OCI-LY1 (cell line): ENCODE measurements around the gene C20orf144.

Experiments used
- H2AFZ ChIP-seq: fragments of 200-600 bp; sonication (generic), shearing (Covaris generic); 2 replicates; pipeline ENCODE4 v1.6.0; 2014; ENCODE audit warnings: antibody characterized with exemption, mild to moderate bottlenecking, low read length
- H3F3A ChIP-seq: fragments of 200-600 bp; sonication (generic), shearing (Covaris generic); 2 replicates; pipeline ENCODE4 v1.6.0; 2014; ENCODE audit warnings: mild to moderate bottlenecking, antibody characterized with exemption, low read length, moderate library complexity; ENCODE audit not compliant: insufficient read depth
- H3K27ac ChIP-seq: fragments of 200-600 bp; sonication (generic); 2 replicates; pipeline ENCODE4 v1.5.1; 2014; ENCODE audit warnings: low read length, mixed run types, mild to moderate bottlenecking, low read depth; ENCODE audit not compliant: poor library complexity, severe bottlenecking
- H3K27me3 ChIP-seq: fragments of 200-600 bp; sonication (generic); 2 replicates; pipeline ENCODE4 v1.6.0; 2014; ENCODE audit warnings: antibody characterized with exemption, mild to moderate bottlenecking, low read length, moderate library complexity; ENCODE audit not compliant: insufficient read depth
- H3K36me3 ChIP-seq: fragments of 200-600 bp; sonication (generic); 2 replicates; pipeline ENCODE4 v1.6.1; 2014; ENCODE audit warnings: mild to moderate bottlenecking, antibody characterized with exemption, low read length, moderate library complexity, mixed read lengths; ENCODE audit not compliant: insufficient read depth
- H3K4me1 ChIP-seq: fragments of 200-600 bp; sonication (generic); 2 replicates; pipeline ENCODE4 v1.5.1; 2014; ENCODE audit warnings: mild to moderate bottlenecking, low read length, moderate library complexity; ENCODE audit not compliant: insufficient read depth, severe bottlenecking
- H3K4me2 ChIP-seq: fragments of 200-600 bp; sonication (generic), shearing (Covaris generic); 2 replicates; pipeline ENCODE4 v1.6.1; 2014; ENCODE audit warnings: low read length
- H3K4me3 ChIP-seq: fragments of 200-600 bp; sonication (generic); 2 replicates; pipeline ENCODE4 v1.5.1; 2014; ENCODE audit warnings: low read length, low read depth, mild to moderate bottlenecking, mixed read lengths; ENCODE audit not compliant: poor library complexity, severe bottlenecking
- H3K79me2 ChIP-seq: fragments of 200-600 bp; shearing (Covaris generic); 2 replicates; pipeline ENCODE4 v1.6.1; 2016; ENCODE audit warnings: mixed run types, low read length, mixed read lengths; ENCODE audit not compliant: insufficient read depth
- H3K9ac ChIP-seq: fragments of 200-600 bp; sonication (generic), shearing (Covaris generic); 2 replicates; pipeline ENCODE4 v1.6.1; 2014; ENCODE audit warnings: mild to moderate bottlenecking, low read length, mixed read lengths
- H3K9me2 ChIP-seq: fragments of 200-600 bp; sonication (generic), shearing (Covaris generic); 2 replicates; pipeline ENCODE4 v1.6.1; 2014; ENCODE audit warnings: low read depth, mild to moderate bottlenecking, low read length, mixed read lengths
- H3K9me3 ChIP-seq: fragments of 200-600 bp; shearing (Covaris generic); 2 replicates; pipeline ENCODE4 v1.6.1; 2014; ENCODE audit warnings: low read length, mixed read lengths
- H4K20me1 ChIP-seq: fragments of 200-600 bp; sonication (generic), shearing (Covaris generic); 2 replicates; pipeline ENCODE4 v1.6.0; 2016; ENCODE audit warnings: mild to moderate bottlenecking, low read length; ENCODE audit not compliant: insufficient read depth
- CTCF ChIP-seq: fragments of 200-600 bp; sonication (generic), shearing (Covaris generic); IDR thresholded peaks from 2 replicates; pipeline ENCODE4 v1.5.1; 2017; ENCODE audit warnings: mild to moderate bottlenecking, antibody characterized with exemption, low read length, moderate library complexity, mixed read lengths
- EZH2 ChIP-seq: fragments of 200-600 bp; sonication (generic), shearing (Covaris generic); IDR thresholded peaks from 2 replicates; pipeline ENCODE4 v1.8.0; 2017; ENCODE audit warnings: borderline replicate concordance, mixed run types, mild to moderate bottlenecking, antibody characterized with exemption, low read length, moderate library complexity, mixed read lengths

The C20orf144 gene

GRCh38 chr20:33670715-33671499, 8.8 kb downstream of the C20orf144 start:
- Histone ChIP-seq H3K9ac (no peak overlapping the region; the same call in 1 of the 2 replicates), H2AFZ (no peak overlapping the region), H3K4me3 (no peak overlapping the region), H3K27me3 (no peaks in the 10 kb centered on the region), H3K4me2 (peak overlapping the region; percentile 80; the same call in 1 of the 2 replicates), H3K9me3 (no peaks in the 10 kb centered on the region), H3K9me2 (no peaks in the 10 kb centered on the region), H3K27ac (peak overlapping the region; percentile 80), H3F3A (no peaks in the 10 kb centered on the region), H3K4me1 (peaks cover 88% of the 10 kb centered on the region), H3K79me2 (peaks cover 11% of the 10 kb centered on the region), H4K20me1 (no peaks in the 10 kb centered on the region), H3K36me3 (peaks cover 56% of the 10 kb centered on the region)
- TF ChIP-seq CTCF, result no peak
- no peak for TF ChIP-seq EZH2

GRCh38 chr20:33671573-33672288, 9.6 kb downstream of the C20orf144 start:
- TF ChIP-seq CTCF (no peak), EZH2 (no peak)
- H3K9me2 ChIP-seq, result no peaks in the 10 kb centered on the region
- H3K9ac ChIP-seq, result peak overlapping the region; percentile 97; the same call in 1 of the 2 replicates
- peaks cover 88% of the 10 kb centered on the region for H3K4me1 ChIP-seq
- peaks cover 64% of the 10 kb centered on the region for H3K36me3 ChIP-seq
- H4K20me1 ChIP-seq, result no peaks in the 10 kb centered on the region
- no peak overlapping the region for H2AFZ ChIP-seq
- H3K27me3 ChIP-seq, result no peaks in the 10 kb centered on the region
- peaks cover 11% of the 10 kb centered on the region for H3K79me2 ChIP-seq
- peak overlapping the region; percentile 80 for H3K4me2 ChIP-seq
- H3K9me3 ChIP-seq, result no peaks in the 10 kb centered on the region
- peak overlapping the region; percentile 80 for H3K27ac ChIP-seq
- peak overlapping the region; percentile 88 for H3K4me3 ChIP-seq
- no peaks in the 10 kb centered on the region for H3F3A ChIP-seq

DNA sequence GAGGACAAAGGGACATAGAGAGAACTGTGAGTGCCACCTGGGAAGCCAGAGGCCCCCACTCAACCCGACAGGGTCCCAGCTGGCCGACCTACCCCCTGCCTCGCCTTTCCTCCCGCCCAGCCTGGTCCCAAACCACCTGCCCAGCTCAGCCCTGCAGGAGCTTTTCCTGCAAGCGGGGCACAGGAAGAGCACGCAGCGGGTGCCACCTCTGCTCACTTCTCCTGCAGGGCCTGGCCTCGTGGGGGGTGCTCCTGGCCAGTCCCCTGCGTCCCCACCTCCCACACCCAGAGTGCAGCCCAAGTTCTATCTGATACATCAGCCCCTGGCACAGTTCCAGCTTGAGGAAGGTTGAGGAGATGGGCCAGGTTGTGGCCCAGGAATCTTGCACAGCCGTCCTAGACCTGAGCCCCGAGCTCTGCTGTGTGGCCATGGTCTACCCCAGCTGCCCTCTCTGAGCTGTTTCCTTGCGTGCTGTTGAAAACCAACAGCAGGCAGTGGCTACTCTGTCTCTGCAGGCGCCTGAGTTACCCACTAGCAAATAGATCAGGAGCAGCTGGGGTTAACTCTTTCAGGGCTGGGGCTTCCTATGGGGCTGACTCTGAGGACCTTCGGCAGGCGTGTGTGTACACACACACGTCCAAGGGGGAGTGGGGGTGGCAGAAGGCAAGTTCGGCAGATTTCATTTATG, 10.4 kb downstream of the C20orf144 start:
- no peak for TF ChIP-seq CTCF
- no peak for TF ChIP-seq EZH2
- no peaks in the 10 kb centered on the region for H4K20me1 ChIP-seq
- peak overlapping the region; percentile 88 for H3K4me3 ChIP-seq
- peaks cover 69% of the 10 kb centered on the region for H3K36me3 ChIP-seq
- H3K27ac ChIP-seq, result peak overlapping the region; percentile 80
- H3K4me2 ChIP-seq, result peak overlapping the region; percentile 80
- H3K4me1 ChIP-seq, result peaks cover 80% of the 10 kb centered on the region
- no peaks in the 10 kb centered on the region for H3F3A ChIP-seq
- no peaks in the 10 kb centered on the region for H3K27me3 ChIP-seq
- H2AFZ ChIP-seq, result no peak overlapping the region
- H3K9me2 ChIP-seq, result no peaks in the 10 kb centered on the region
- H3K9ac ChIP-seq, result peak overlapping the region; percentile 97
- no peaks in the 10 kb centered on the region for H3K9me3 ChIP-seq
- peaks cover 11% of the 10 kb centered on the region for H3K79me2 ChIP-seq
